ENCODE data around the gene NAA80.

NAA80 gene

DNA sequence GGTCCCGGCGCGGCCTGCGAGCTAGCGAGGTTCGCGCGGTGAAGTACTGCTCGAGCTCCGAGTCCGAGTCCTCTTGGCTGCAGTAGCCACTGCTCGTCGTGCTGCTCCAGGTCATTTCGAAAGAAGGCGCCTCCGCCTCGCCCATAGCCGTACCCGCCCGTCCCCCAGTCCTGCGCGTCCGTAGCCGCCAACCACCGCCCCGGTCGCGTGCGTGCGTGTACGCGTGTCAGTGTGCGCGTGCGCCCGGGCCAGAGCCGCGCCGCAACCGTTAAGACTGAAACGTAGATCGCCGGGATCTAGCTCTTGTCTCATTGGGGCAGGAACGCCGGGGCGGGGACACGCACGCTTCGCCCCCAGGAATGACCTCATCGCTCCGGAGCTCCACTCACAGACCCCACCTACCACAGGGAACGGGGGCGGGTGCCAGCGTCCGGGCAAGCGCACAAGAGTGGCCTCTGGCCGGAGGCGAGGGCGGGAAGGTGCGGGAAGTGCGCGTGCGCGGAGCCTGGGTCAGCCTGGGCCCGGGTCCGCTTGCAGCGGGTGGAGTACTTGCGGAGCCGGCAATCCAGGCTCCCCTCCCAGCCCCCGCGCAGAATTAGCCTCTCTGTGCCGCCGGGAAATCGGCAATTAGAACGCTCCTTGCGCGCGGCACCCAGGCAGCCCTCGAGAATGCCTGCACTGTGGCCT, 38.1 kb upstream of the NAA80 start:
- peak; percentile 86 for TF ChIP-seq POLR2A (IDR thresholded peaks at IDR 0.05; ENCODE audit: low read depth, low read length)
- DNase-seq (ENCODE audit: insufficient read length, low spot score): peak; percentile 100
- peak; percentile 68 for FAIRE-seq

DNA sequence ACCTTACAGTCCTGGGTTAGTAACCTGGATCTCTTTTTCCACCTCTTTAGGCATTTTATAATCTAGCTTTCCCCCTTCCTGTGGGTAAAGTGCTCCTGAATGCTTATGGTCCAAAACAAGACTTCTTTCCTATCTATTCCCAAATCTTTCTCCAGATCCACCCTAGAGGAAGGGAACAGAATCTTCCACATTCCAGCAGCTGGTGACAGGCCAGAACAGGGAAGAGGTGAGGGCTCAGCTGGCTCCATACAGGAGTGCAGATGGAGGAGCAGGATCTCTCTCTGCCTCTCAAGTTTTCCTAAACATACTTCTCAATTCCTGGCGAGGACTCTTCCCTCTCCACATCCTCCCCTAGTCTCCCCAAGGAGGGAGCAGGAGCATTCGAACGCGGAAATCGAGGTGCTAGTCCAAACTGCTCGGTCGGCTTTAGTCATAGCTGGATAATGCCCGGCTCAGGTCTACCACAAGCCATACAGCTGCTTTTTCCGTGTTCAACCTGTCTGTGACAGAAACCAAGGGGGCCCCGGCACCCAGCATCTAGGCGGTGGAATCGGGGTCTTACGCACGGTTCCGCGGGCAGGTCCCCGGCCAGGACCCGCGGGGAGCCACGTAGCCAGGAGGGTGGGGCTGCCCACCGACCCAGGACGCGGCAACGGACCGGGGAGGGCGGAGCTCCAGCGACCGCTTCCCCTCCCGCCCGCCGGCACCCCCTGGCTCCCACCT, 37.4 kb upstream of the NAA80 start:
- DNase-seq (ENCODE audit: insufficient read length, low spot score): no peak

DNA sequence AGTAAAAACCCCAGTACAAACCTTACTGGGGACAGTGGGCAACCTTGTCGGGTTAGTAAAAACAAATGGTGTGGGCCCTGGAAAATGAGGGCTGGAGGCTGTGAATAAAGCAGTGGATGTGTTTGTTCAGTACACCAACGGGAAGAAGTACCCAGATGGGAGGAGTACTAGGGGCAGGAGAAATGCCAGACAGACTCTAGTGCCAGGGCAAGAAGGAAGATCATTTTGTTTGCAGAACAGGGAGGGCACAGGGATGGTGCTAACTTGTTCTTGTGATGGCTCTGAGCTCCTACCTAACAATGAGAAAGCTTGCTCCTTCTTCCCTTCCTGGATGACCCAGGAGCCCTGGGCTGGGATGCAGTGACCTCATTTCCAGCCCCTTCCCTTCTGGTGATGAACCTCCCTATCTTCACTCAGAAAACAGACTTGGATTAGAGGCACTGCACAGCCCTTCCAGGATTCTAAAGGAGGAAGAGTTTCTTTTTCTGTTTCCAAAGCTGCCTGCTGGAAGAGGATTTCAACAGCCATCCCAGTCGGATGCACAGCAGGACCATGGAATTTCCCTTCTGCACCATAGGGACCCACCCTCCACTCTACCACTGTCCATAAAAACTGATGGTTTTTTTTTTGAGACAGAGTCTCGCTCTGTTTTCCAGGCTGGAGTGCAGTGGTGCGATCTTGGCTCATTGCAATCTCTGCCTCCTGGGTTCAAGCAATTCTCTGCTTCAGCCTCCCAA, 35.3 kb upstream of the NAA80 start:
- DNase-seq (ENCODE audit: insufficient read length, low spot score) (no peak), FAIRE-seq (no peak)
- no peak for TF ChIP-seq POLR2A (IDR thresholded peaks at IDR 0.05; ENCODE audit: low read depth, low read length)

More for the DNA sequence above, 37.4 kb upstream of the NAA80 start:
- TF ChIP-seq POLR2A (IDR thresholded peaks at IDR 0.05; ENCODE audit: low read depth, low read length): no peak
- no peak for FAIRE-seq

DNA sequence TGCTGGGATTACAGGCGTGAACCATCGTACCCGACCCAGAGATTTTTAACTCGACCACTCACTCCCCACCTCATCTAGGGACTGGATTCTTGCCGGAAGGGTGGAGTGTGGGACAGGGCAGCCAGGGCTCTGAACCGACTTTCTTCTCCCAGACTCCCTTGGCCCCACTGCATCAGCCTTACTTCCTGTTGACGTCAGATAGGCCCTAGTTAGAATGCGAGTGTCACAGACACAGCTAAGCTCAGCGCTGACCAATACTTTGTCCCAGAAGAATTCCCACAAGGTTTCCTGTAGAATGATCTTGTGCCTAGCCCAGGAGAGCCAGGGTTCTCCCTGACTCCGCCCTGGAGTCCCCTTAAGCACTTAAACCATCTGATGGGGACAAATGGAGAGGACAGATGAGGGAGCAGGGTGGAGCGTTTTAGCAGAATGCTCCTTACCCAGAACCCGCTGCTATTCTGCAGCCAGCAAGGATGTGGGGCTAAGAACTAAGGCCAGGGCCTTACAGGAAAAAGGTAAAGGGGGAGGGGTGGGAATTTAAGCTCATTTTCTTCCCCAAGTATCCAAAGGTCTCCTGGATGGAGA, 34.6 kb upstream of the NAA80 start:
- no peak for TF ChIP-seq POLR2A (IDR thresholded peaks at IDR 0.05; ENCODE audit: low read depth, low read length)
- no peak for FAIRE-seq
- DNase-seq (ENCODE audit: insufficient read length, low spot score): no peak

DNA sequence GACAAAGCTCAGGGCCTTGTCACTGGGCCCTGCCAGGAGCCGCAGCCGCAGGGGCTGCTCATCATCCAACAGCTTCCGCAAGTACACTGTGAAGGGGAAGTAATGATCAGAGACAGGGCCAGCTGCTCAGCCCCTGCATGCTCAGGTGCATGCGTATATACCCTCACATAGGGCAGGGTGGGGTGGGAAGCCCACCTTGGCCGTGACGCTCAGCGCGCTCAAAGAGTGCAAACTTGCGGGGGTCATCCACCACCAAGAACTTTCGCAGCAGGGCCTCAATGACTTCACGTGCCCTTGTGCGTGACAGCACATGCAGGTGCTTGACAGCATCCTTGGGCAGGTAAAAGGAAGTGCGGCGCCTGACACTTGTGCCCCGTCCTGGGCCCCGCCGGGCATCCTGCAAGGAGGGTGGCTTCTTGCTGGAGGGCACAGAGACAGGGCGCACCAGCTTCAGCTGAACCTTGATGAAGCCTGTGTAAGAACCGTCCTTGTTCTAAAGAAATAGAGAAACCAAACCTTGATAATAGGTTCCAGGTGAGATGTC, 32.2 kb upstream of the NAA80 start:
- no peak for TF ChIP-seq POLR2A (IDR thresholded peaks at IDR 0.05; ENCODE audit: low read depth, low read length)
- FAIRE-seq: no peak
- DNase-seq (ENCODE audit: insufficient read length, low spot score): no peak

DNA sequence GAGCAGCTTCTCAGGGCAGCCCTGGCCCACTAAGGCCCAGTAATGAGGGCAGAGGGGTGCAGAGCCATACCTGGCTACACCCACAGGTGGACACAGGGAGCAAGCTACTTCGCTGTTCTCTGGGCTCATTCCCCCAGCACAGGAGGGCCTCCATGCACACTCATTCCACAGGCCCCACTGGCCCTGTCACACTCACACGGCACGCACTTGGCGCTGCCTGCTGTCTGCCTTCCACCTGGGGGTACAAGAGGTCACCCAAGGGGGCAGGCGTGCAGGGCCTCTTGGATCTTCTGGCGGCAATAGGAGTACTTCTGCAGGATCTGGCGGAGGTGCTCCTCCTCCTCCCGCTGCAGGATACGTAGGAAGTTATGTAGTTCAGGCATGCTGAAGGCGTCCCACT, 31.1 kb upstream of the NAA80 start:
- DNase-seq (ENCODE audit: insufficient read length, low spot score) (no peak), FAIRE-seq (no peak)
- TF ChIP-seq POLR2A (IDR thresholded peaks at IDR 0.05; ENCODE audit: low read depth, low read length): no peak

DNA sequence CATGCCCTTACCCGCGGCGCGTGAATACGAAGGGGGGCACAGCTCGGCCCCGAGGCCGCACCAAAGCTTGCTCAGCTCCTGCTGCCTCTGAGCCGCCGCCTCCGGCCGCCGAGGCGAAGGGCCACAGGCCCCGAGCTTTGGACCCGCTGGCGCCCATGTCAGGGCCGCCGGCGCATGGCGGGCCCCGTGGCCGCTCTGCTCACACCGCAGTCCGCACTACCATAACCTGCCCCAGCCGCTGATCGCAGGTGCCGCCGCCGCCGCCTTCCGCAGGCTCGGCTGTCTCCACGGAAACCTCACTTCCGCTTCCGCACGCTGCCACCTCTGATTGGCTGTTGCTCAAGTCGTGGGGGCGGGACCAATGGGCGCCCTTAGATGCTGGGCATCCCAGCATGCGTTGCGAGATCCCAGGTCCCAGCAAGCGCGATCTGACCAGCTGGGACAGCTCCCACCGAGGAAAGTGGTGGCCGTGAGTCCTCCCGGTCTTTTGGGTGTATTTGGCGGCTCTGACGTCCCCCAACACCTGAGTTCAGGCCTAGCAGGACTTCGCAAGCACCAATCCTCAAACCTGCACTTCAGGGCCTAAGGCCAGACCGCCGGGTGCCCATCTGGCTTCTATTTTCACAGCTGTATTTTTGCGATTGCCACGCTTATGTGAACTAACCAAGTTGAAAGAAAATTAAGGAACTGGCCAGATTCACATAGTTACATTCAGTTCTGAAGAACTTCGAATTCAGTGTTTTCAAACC, 28.9 kb upstream of the NAA80 start, which contains the start of gene TUSC2:
TSS of gene TUSC2 (minus strand) at position 281 of the 749 bp plus-strand sequence. CDS start at position 157, 124 bp downstream.
- peak; percentile 57; the same call in 1 of the 2 replicates for TF ChIP-seq POLR2A (IDR thresholded peaks at IDR 0.05; ENCODE audit: low read depth, low read length)
- DNase-seq (ENCODE audit: insufficient read length, low spot score) (peak; percentile 94), FAIRE-seq (no peak)

DNA sequence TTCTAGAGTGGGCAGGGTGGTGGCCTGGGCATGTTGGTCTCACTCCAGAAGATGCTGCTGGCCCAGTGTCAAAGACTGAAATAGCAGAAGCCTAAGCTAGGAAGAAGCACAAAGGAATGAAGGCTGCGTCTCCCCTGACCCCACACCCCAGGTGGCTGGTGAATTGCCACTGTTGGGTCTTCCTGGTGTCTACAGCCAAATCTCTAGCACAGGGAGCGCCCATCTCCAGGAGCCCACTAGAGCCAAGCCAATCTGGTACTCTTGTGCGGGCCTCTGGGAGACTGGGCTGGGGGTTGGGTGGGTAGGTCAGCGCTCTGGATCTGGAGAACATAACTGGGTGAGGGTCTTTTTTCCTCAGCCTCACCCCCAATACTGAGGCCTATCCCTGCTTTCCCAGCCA, 27.9 kb upstream of the NAA80 start:
- no peak for TF ChIP-seq POLR2A (IDR thresholded peaks at IDR 0.05; ENCODE audit: low read depth, low read length)
- no peak for FAIRE-seq
- DNase-seq (ENCODE audit: insufficient read length, low spot score): no peak

DNA sequence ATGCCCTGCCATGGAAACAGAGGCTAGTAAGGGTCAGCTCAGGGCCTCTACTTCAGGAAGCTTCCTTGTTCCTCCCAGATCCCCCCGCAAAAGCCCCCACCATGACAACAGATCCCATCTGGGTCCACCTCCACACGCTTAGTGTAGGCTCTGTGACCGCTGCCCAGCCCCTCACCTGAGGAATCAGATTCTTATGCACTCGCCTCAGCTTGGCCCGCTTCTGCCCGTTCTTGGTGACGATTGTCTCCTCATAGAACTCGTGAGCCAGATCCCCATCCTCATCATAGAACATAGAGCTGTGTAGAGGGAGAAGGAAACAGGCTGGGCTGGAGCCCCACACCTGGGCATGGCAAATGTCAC, 27.0 kb upstream of the NAA80 start:
- TF ChIP-seq POLR2A (IDR thresholded peaks at IDR 0.05; ENCODE audit: low read depth, low read length): no peak
- DNase-seq (ENCODE audit: insufficient read length, low spot score) (no peak), FAIRE-seq (no peak)

DNA sequence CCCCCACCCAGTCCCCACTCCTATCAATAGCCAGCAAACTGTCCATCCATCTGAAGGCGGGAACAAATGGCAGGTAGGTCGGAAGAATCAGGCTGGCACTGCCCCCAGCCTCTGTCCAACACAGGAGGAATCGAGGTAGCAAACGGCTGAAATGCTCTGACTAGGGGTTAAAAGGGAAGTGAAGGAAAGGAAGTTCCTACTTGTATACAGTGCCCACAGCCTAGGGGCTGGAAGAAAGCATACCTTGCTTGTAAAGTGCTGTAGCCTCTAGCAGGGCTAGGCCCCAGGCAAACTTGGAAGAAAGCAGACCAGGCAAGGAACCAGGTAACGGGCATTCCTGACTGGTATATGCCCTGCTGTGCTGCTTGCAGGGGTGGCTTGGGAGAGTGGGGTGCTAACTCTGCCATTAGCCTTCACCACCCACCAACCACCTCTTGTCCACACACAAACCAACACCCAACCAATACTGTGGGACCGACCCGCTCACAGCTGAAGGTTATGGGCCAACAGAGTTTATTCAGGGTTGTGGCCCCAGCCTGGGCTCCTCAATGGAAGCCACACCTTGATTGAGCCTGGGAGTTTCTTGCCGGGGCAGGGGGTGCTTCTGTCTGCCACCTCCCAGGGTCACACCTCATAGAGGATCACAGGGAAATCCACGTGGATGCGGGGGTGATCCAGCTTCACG, 26.4 kb upstream of the NAA80 start:
- DNase-seq (ENCODE audit: insufficient read length, low spot score): no peak
- no peak for TF ChIP-seq POLR2A (IDR thresholded peaks at IDR 0.05; ENCODE audit: low read depth, low read length)
- FAIRE-seq: no peak

DNA sequence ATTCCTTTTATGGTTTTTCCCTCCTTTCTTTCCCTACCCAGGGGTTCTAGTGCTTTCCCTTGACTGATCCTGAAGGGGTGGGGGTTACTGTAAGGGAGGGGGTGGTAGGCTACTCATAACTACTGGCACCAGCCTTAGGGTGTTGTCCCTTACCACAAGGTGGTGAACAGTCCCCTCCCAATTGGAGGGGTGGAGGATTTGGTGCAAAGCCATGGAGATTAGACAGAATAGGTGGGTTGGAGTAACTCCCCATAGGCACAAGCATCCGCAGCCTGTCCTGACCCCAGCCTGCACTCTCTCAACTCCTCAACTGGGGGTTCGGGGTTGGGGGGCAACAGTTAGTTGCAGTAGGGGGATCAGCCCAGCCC, 25.9 kb upstream of the NAA80 start:
- DNase-seq (ENCODE audit: insufficient read length, low spot score) (no peak), FAIRE-seq (no peak)
- TF ChIP-seq POLR2A (IDR thresholded peaks at IDR 0.05; ENCODE audit: low read depth, low read length): no peak

DNA sequence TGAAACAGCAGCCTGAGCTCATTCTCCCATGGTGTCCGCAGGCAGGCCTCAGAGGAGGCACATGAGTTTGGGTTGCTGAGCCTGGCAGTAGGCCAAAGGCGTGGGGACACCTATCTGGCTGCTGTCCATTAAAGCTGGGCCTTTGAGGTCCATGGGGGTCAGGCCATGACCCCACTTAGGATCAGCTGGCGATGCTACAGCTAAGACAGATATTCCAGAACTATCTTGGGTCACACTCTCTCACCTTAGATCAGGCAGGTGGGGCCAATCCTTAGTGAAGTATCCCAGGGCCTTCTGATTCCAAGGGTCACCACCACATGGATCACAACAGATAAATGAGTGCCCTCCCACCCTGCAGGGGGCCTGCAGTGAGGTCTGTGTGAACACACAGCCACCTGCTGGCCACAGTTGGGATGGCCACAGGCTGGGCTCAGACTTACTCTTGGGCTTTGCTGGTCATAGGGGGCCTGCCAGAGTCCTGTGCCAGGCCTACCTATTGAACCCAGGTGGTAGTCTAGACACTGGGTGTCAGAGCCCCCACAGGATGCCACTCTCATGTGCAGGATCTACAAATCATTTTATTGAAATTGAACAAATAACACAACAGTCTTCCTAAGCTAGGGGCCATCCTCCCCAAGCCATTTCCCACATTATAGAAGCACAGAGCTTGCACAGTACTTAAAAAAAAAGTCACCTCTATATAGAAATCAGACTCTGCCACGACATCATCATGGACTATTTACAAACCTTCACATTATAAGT, 25.3 kb upstream of the NAA80 start:
- no peak for TF ChIP-seq POLR2A (IDR thresholded peaks at IDR 0.05; ENCODE audit: low read depth, low read length)
- DNase-seq (ENCODE audit: insufficient read length, low spot score): peak; percentile 83
- FAIRE-seq: no peak
